ENCODE results near the gene CFAP410. TPM values are rescaled to one million over a fixed set of nuclear protein-coding genes. Genes with fewer than 3 reads are reported as not detected.

Gene CFAP410
- total and polyA plus RNA-seq, 8 donors: 16.5 to 31.5 (median 21.1) TPM

- Histone ChIP-seq H3K27ac (peak overlapping the region in 1 of 2 donors; percentile 63), H3K27me3 (peaks cover 0 to 39% of the 10 kb centered on the region in 2 donors), H3K4me3 (no peak overlapping the region), H3K36me3 (no peaks in the 10 kb centered on the region), H3K4me1 (peaks cover 21 to 46% of the 10 kb centered on the region in 2 donors), H3K9me3 (no peaks in the 10 kb centered on the region)
- ATAC-seq: peak; percentile 70
- intact Hi-C loops (cut with DNase I): no loop called here
- TF ChIP-seq CTCF (IDR thresholded peaks at IDR 0.05): peak; percentile 73 to 78
- peak; percentile 76 to 92 (median 89) for DNase-seq
Observed at GRCh38 chr21:44297525-44298290, 41.5 kb downstream of the CFAP410 start.

GRCh38 chr21:44296916-44297315 is 42.3 kb downstream of the CFAP410 start:
- intact Hi-C loops (cut with DNase I): no loop called here
- Histone ChIP-seq H3K27ac (no peak overlapping the region), H3K4me3 (no peak overlapping the region), H3K9me3 (no peaks in the 10 kb centered on the region), H3K27me3 (peaks cover 0 to 44% of the 10 kb centered on the region in 2 donors), H3K36me3 (no peaks in the 10 kb centered on the region), H3K4me1 (peaks cover 13 to 38% of the 10 kb centered on the region in 2 donors)
- TF ChIP-seq CTCF (IDR thresholded peaks at IDR 0.05): no peak
- peak in 1 of 4 donors; percentile 71 for DNase-seq
- no peak for ATAC-seq

DNA sequence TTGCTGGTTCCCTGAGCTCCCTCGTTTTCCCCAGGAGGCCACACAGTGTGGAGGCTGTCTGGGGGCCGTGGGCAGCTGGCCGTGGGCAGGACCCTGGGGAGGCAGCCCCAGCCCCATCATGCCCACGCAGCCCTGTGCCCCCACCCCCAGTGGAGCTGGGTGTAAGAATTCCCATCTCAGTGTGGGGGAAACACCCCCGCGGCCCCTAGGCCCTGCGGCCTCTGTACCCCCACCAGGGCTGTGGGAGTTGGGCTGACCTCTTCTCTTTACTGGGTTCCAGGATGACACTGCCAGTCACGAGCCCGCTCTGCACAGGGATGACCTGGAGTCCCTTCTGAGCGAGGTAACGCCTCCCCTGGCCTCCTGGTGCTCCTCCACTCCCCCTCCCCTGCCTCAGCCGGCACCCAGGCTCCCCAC is 43.1 kb downstream of the CFAP410 start:
- DNase-seq (peak in 1 of 4 donors; percentile 68), ATAC-seq (no peak)
- TF ChIP-seq CTCF (IDR thresholded peaks at IDR 0.05): no peak
- no peaks in the 10 kb centered on the region for H3K36me3 ChIP-seq
- intact Hi-C loops (cut with DNase I): no loop called here
- H3K4me3 ChIP-seq: no peak overlapping the region
- H3K9me3 ChIP-seq: no peaks in the 10 kb centered on the region
- H3K4me1 ChIP-seq: peaks cover 7 to 30% of the 10 kb centered on the region in 2 donors
- H3K27me3 ChIP-seq: peaks cover 0 to 44% of the 10 kb centered on the region in 2 donors
- no peak overlapping the region for H3K27ac ChIP-seq

DNA sequence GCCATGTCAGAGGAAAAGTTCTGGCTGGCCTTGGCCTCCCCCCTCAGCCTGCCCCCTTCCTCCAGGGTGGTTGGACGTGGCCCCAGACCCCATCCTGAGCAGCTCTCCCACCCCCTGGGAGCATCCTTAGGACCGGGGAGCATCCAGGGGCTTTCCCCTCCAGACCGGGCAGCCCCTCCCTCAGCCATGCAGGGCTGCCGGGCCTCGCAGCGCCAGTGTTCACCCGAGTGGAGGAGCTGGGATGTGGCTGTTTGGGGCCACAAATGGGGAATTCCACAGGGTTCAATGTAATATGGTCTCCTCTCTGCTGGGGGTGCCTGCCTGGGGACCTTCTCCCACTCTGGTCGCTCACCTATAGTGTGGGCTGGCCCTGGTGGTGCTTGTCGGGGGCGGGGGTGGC is 43.5 kb downstream of the CFAP410 start:
- no peak overlapping the region for H3K27ac ChIP-seq
- no peak for TF ChIP-seq CTCF (IDR thresholded peaks at IDR 0.05)
- peak in 1 of 4 donors; percentile 45 for DNase-seq
- ATAC-seq: no peak
- no peaks in the 10 kb centered on the region for H3K36me3 ChIP-seq
- no peaks in the 10 kb centered on the region for H3K9me3 ChIP-seq
- peaks cover 0 to 44% of the 10 kb centered on the region in 2 donors for H3K27me3 ChIP-seq
- H3K4me1 ChIP-seq: peaks cover 4 to 25% of the 10 kb centered on the region in 2 donors
- H3K4me3 ChIP-seq: no peak overlapping the region
- intact Hi-C loops (cut with DNase I): no loop called here

- no peak for TF ChIP-seq CTCF (IDR thresholded peaks at IDR 0.05)
- intact Hi-C loops (cut with DNase I): no loop called here
- no peak for ATAC-seq
- H3K4me1 ChIP-seq: peaks cover 4 to 24% of the 10 kb centered on the region in 2 donors
- H3K27ac ChIP-seq: no peak overlapping the region
- H3K9me3 ChIP-seq: no peaks in the 10 kb centered on the region
- DNase-seq: no peak
- no peaks in the 10 kb centered on the region for H3K36me3 ChIP-seq
- H3K4me3 ChIP-seq: no peak overlapping the region
- peaks cover 0 to 44% of the 10 kb centered on the region in 2 donors for H3K27me3 ChIP-seq
Observed at GRCh38 chr21:44295163-44295573, 44.0 kb downstream of the CFAP410 start.
